KOPT-K1 (cell line): ENCODE results near the gene ACAP2.
"Not testable (repeated sequence)": the region's sequence is repeated elsewhere in the genome, so short reads cannot be mapped to it uniquely, and the experiment has no call there.

Experiments
- H3K27ac ChIP-seq: fragments of 200-600 bp; sonication (generic); 2 replicates; pipeline ENCODE4 v1.5.1; 2016; ENCODE audit warnings: antibody characterized with exemption, mild to moderate bottlenecking, low read depth, low read length; ENCODE audit not compliant: poor library complexity, severe bottlenecking
- H3K36me3 ChIP-seq: fragments of 200-600 bp; sonication (generic); 2 replicates; pipeline ENCODE4 v1.5.1; 2017; ENCODE audit warnings: antibody characterized with exemption, mild to moderate bottlenecking, low read length, moderate library complexity; ENCODE audit not compliant: insufficient read depth
- H3K9me3 ChIP-seq: fragments of 200-600 bp; sonication (generic); 2 replicates; pipeline ENCODE4 v1.5.1; 2017; ENCODE audit warnings: antibody characterized with exemption, low read length, mild to moderate bottlenecking; ENCODE audit not compliant: insufficient read depth, poor library complexity, severe bottlenecking

Gene ACAP2

GRCh38 chr3:195385526-195385925, 57.3 kb downstream of the ACAP2 start:
- H3K27ac ChIP-seq, result no peak overlapping the region
- no peaks in the 10 kb centered on the region for H3K9me3 ChIP-seq
- peaks cover 27% of the 10 kb centered on the region for H3K36me3 ChIP-seq

GRCh38 chr3:195384952-195385351, 57.9 kb downstream of the ACAP2 start:
- Histone ChIP-seq H3K9me3 (no peaks in the 10 kb centered on the region), H3K27ac (no peak overlapping the region), H3K36me3 (peaks cover 27% of the 10 kb centered on the region)

GRCh38 chr3:195372220-195372619, 70.6 kb downstream of the ACAP2 start:
- Histone ChIP-seq H3K27ac (no peak overlapping the region), H3K9me3 (no peaks in the 10 kb centered on the region), H3K36me3 (peaks cover 63% of the 10 kb centered on the region)

- Histone ChIP-seq H3K9me3 (no peaks in the 10 kb centered on the region), H3K36me3 (peaks cover 37% of the 10 kb centered on the region), H3K27ac (no peak overlapping the region)
Measured at GRCh38 chr3:195366200-195366925, 76.5 kb downstream of the ACAP2 start.

GRCh38 chr3:195365371-195365770, 77.4 kb downstream of the ACAP2 start:
- Histone ChIP-seq H3K36me3 (peaks cover 29% of the 10 kb centered on the region), H3K27ac (no peak overlapping the region), H3K9me3 (no peaks in the 10 kb centered on the region)

GRCh38 chr3:195357797-195358196, 85.0 kb downstream of the ACAP2 start:
- H3K36me3 ChIP-seq, result peaks cover 27% of the 10 kb centered on the region
- not testable (repeated sequence) for H3K27ac ChIP-seq, H3K9me3 ChIP-seq

- Histone ChIP-seq H3K36me3 (peaks cover 29% of the 10 kb centered on the region), H3K27ac (no peak overlapping the region)
Measured at GRCh38 chr3:195356151-195357086, 86.4 kb downstream of the ACAP2 start.

GRCh38 chr3:195354009-195354408, 88.8 kb downstream of the ACAP2 start:
- H3K9me3 ChIP-seq, H3K27ac ChIP-seq: not testable (repeated sequence)
- H3K36me3 ChIP-seq, result peaks cover 29% of the 10 kb centered on the region

More at GRCh38 chr3:195356151-195357086, 86.4 kb downstream of the ACAP2 start:
- H3K9me3 ChIP-seq, result peaks cover 8% of the 10 kb centered on the region

GRCh38 chr3:195352895-195353488, 89.8 kb downstream of the ACAP2 start:
- Histone ChIP-seq H3K27ac (no peak overlapping the region), H3K9me3 (peaks cover 8% of the 10 kb centered on the region), H3K36me3 (peaks cover 29% of the 10 kb centered on the region)

GRCh38 chr3:195348426-195349115, 94.2 kb downstream of the ACAP2 start:
- Histone ChIP-seq H3K36me3 (peaks cover 18% of the 10 kb centered on the region), H3K27ac (no peak overlapping the region), H3K9me3 (no peaks in the 10 kb centered on the region)

- Histone ChIP-seq H3K36me3 (peaks cover 68% of the 10 kb centered on the region), H3K27ac (no peak overlapping the region), H3K9me3 (no peaks in the 10 kb centered on the region)
Measured at GRCh38 chr3:195337747-195338146, 105.1 kb downstream of the ACAP2 start.

- Histone ChIP-seq H3K36me3 (peaks cover 67% of the 10 kb centered on the region), H3K9me3 (no peaks in the 10 kb centered on the region), H3K27ac (no peak overlapping the region)
Measured at GRCh38 chr3:195334967-195335366, 107.9 kb downstream of the ACAP2 start.

- peaks cover 50% of the 10 kb centered on the region for H3K36me3 ChIP-seq
- peaks cover 35% of the 10 kb centered on the region for H3K9me3 ChIP-seq
- H3K27ac ChIP-seq, result no peak overlapping the region
Measured at GRCh38 chr3:195319060-195319459, 123.8 kb downstream of the ACAP2 start.

- Histone ChIP-seq H3K36me3 (peaks cover 24% of the 10 kb centered on the region), H3K9me3 (no peaks in the 10 kb centered on the region), H3K27ac (no peak overlapping the region)
Measured at GRCh38 chr3:195312714-195313113, 130.1 kb downstream of the ACAP2 start.

GRCh38 chr3:195307711-195308110, 135.1 kb downstream of the ACAP2 start:
- Histone ChIP-seq H3K27ac (no peak overlapping the region), H3K36me3 (peaks cover 61% of the 10 kb centered on the region), H3K9me3 (no peaks in the 10 kb centered on the region)
